WERI-Rb-1 (cell line): ENCODE measurements around the gene PLEKHA6.

Experiments used
- DNase-seq: peaks from one replicate; pipeline ENCODE4 v3.0.0-alpha.2; 2020
- H3K27ac ChIP-seq: fragments of 250-450 bp; sonication (Bioruptor Pico); 2 replicates; pipeline ENCODE4 v1.5.1; 2020; ENCODE audit warnings: mild to moderate bottlenecking, moderate library complexity
- H3K27me3 ChIP-seq: fragments of 250-450 bp; sonication (Bioruptor Pico); 2 replicates; pipeline ENCODE4 v1.5.1; 2021; ENCODE audit warnings: mild to moderate bottlenecking, low read depth, moderate library complexity; ENCODE audit not compliant: insufficient read depth, severe bottlenecking
- H3K36me3 ChIP-seq: fragments of 250-450 bp; sonication (Bioruptor Pico); 2 replicates; pipeline ENCODE4 v1.5.1; 2020; ENCODE audit warnings: mild to moderate bottlenecking, moderate library complexity
- H3K4me3 ChIP-seq: 2 replicates; pipeline ENCODE4 v1.5.1; 2011; ENCODE audit warnings: low read depth, mild to moderate bottlenecking, control low read depth, low read length
- H3K9me3 ChIP-seq: fragments of 250-450 bp; sonication (Bioruptor Pico); 2 replicates; pipeline ENCODE4 v1.5.1; 2021; ENCODE audit warnings: mild to moderate bottlenecking, moderate library complexity; ENCODE audit not compliant: severe bottlenecking
- TF ChIP-seq, protein P1 (sequence below): IDR thresholded peaks from 2 replicates; pipeline ENCODE4 v1.5.1; 2011; ENCODE audit warnings: low read depth, mild to moderate bottlenecking, control low read depth, inconsistent platforms, low read length

PLEKHA6 gene

DNA sequence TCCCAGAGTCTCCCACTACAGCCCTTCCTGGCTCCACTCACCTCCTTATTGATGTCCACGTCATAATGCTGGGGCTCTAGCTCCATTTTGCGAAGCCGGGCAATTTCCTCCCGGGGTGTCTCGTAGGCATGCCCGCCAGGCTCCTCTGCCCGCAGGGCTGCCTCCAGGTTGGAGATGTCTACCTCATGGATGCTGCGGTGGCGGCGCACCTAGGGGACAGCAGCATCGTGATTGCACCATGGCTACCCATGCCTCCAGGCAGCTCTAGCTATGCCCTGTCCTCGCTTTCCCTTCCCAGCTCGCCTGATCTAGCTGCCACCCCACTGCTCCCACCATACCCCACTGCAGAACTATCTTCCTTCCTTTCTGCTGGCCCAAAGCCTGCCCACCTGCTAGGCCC is 130.8 kb downstream of the PLEKHA6 start:
- TF ChIP-seq, protein P1, sequence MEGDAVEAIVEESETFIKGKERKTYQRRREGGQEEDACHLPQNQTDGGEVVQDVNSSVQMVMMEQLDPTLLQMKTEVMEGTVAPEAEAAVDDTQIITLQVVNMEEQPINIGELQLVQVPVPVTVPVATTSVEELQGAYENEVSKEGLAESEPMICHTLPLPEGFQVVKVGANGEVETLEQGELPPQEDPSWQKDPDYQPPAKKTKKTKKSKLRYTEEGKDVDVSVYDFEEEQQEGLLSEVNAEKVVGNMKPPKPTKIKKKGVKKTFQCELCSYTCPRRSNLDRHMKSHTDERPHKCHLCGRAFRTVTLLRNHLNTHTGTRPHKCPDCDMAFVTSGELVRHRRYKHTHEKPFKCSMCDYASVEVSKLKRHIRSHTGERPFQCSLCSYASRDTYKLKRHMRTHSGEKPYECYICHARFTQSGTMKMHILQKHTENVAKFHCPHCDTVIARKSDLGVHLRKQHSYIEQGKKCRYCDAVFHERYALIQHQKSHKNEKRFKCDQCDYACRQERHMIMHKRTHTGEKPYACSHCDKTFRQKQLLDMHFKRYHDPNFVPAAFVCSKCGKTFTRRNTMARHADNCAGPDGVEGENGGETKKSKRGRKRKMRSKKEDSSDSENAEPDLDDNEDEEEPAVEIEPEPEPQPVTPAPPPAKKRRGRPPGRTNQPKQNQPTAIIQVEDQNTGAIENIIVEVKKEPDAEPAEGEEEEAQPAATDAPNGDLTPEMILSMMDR: no peak
- no peak overlapping the region for H3K27ac ChIP-seq
- H3K4me3 ChIP-seq: no peak overlapping the region
- no peak for DNase-seq
- no peaks in the 10 kb centered on the region; the same call in 1 of the 2 replicates for H3K36me3 ChIP-seq
- peaks cover 5% of the 10 kb centered on the region for H3K9me3 ChIP-seq
- no peaks in the 10 kb centered on the region for H3K27me3 ChIP-seq

DNA sequence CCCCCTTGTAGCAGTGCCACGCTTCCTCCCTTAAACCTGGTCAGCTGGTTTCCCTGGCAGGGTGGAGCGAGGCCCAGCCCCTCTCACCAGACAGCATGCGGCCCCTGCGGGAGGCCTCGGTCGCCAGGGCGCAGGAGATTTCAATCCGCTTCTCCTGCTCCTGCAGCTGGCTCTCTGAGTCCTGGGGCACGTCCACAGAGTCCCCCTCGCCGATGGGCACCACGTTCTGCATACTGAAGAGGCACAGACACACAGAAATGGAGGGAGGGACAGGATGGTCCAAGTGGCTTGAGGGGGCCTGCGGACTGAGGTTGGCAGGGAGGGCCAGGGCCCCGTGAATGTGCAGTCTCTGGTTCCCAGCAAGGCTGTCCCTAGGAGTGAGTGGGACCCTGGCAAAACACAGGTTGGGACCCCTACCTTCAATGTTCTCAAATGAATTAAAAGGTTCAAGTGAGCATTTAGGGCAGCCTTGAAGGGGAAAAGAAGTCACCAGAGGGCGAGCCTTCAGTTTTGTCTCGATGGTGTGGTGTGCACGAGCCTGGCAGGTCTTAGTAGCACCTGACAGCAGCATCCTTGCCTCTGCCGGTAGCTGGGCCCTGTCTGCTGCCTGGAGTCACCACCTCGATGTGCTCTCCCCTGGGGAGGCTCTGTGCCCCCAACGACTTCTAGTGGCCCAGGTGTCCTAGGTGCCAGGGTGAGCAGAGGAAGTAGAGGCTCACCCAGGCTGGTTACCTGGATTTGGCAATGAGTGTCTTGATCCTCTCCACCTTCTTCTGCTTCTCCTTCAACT is 131.5 kb downstream of the PLEKHA6 start:
- H3K27ac ChIP-seq: no peak overlapping the region
- no peak overlapping the region for H3K4me3 ChIP-seq
- H3K27me3 ChIP-seq: no peaks in the 10 kb centered on the region
- no peak for DNase-seq
- peaks cover 5% of the 10 kb centered on the region for H3K9me3 ChIP-seq
- TF ChIP-seq, protein P1: no peak
- no peaks in the 10 kb centered on the region; the same call in 1 of the 2 replicates for H3K36me3 ChIP-seq

DNA sequence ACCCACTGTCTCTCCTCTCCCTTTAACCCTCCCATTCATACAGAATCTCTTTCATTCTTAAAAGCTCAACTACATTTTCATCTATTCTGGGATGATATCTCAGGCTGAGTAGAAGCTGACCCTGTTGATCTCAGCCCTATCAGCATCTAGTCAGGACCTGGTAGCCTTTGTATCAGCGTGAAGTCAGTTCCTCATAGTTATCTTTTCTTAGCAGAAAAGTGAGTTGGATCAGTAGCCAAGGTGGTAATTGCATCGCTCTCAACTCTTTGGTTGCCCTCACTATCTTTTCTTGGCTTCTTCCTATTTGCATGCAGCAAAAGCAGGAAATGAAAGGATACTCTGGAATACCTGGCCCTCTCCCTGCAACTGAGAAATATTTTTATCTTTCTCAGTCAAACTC is 132.4 kb downstream of the PLEKHA6 start:
- Histone ChIP-seq H3K36me3 (no peaks in the 10 kb centered on the region; the same call in 1 of the 2 replicates), H3K27ac (no peak overlapping the region), H3K27me3 (no peaks in the 10 kb centered on the region), H3K4me3 (no peak overlapping the region), H3K9me3 (peaks cover 5% of the 10 kb centered on the region)
- TF ChIP-seq, protein P1: no peak
- no peak for DNase-seq

DNA sequence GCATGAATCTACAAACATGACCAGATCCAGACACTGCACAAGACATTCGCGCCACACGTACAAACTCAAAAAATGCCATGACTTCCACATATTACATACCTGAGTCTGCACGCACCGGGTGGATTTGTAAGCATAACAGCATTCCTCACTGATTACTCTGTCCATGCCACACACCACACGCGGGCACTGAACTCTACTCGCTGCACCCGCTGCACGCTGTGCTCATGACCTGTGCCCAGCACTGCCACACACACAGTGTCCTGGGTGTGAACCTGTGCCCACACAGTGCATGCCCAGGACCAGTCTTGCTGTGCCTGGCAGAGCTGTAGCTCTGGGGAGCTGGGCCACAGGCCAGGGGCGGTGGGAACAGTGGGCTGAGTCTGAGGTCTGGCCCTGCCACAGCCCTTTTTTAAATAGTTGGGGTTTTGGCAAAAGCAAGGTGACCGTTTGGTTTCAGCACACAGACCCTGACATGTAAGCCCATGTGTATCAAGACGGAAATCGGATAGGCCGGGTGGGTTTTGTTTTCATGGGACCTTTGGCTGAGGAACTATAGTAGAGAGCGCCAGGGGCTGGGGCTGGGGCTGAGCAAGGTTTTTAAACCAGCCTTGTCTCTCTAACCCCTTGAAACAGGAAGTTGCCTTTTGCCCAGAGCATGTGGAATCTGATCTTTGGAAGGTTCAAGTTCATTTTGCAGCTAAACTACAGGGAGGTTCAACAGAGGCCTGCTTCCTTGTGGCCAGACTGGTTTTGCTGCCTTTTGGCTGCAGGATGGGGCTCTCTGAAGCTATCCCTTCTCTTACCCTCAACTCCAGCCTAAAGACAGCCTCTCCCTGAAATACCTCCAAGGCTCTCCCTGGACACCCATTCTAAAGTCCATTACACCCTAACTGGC is 133.6 kb downstream of the PLEKHA6 start:
- no peak overlapping the region for H3K27ac ChIP-seq
- no peaks in the 10 kb centered on the region for H3K9me3 ChIP-seq
- no peak for DNase-seq
- H3K27me3 ChIP-seq: no peaks in the 10 kb centered on the region
- TF ChIP-seq, protein P1: no peak
- H3K4me3 ChIP-seq: no peak overlapping the region
- no peaks in the 10 kb centered on the region for H3K36me3 ChIP-seq

DNA sequence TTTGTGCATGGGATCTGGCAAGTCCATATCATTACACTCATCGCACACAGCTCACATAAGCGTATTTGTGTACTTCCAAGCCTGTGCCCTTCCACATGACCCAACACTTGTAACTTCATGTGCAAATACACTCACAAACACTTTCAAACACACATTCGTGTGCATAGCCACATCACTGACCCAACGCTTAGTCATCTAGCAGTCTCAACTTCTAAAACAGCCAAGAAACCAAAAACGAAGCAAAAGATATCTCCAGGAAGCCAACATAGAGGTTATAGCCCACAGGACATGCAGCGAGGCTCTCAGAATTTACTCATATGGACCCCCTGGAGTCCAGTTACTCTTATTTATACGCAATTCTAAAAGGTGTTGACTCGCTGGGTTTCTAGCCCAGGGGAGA is 135.1 kb downstream of the PLEKHA6 start:
- H3K27me3 ChIP-seq: no peaks in the 10 kb centered on the region
- H3K27ac ChIP-seq: no peak overlapping the region
- no peaks in the 10 kb centered on the region for H3K9me3 ChIP-seq
- no peaks in the 10 kb centered on the region for H3K36me3 ChIP-seq
- TF ChIP-seq, protein P1: no peak
- no peak for DNase-seq
- H3K4me3 ChIP-seq: no peak overlapping the region
